AG10803 (cell line): ENCODE data around the gene CLEC16A.
A peak's percentile ranks its signal among the peaks of the same experiment; 100 is the strongest.

Source experiments
- DNase-seq: peaks from one replicate; pipeline ENCODE4 v3.0.0; 2010; ENCODE audit warnings: low read depth
- H3K4me3 ChIP-seq: 2 replicates; pipeline ENCODE4 v1.5.1; 2011; ENCODE audit warnings: mild to moderate bottlenecking, low read length, control low read depth
- TF ChIP-seq, protein P1 (sequence below): conservative IDR thresholded peaks from 2 replicates; pipeline ENCODE4 v1.5.1; 2011; ENCODE audit warnings: mild to moderate bottlenecking, low read length, control low read depth, inconsistent platforms

The CLEC16A gene

GRCh38 chr16:11106726-11107125 is 162.4 kb downstream of the CLEC16A start:
- no peak for DNase-seq
- no peak overlapping the region for H3K4me3 ChIP-seq
- TF ChIP-seq, protein P1, sequence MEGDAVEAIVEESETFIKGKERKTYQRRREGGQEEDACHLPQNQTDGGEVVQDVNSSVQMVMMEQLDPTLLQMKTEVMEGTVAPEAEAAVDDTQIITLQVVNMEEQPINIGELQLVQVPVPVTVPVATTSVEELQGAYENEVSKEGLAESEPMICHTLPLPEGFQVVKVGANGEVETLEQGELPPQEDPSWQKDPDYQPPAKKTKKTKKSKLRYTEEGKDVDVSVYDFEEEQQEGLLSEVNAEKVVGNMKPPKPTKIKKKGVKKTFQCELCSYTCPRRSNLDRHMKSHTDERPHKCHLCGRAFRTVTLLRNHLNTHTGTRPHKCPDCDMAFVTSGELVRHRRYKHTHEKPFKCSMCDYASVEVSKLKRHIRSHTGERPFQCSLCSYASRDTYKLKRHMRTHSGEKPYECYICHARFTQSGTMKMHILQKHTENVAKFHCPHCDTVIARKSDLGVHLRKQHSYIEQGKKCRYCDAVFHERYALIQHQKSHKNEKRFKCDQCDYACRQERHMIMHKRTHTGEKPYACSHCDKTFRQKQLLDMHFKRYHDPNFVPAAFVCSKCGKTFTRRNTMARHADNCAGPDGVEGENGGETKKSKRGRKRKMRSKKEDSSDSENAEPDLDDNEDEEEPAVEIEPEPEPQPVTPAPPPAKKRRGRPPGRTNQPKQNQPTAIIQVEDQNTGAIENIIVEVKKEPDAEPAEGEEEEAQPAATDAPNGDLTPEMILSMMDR: no peak

DNA sequence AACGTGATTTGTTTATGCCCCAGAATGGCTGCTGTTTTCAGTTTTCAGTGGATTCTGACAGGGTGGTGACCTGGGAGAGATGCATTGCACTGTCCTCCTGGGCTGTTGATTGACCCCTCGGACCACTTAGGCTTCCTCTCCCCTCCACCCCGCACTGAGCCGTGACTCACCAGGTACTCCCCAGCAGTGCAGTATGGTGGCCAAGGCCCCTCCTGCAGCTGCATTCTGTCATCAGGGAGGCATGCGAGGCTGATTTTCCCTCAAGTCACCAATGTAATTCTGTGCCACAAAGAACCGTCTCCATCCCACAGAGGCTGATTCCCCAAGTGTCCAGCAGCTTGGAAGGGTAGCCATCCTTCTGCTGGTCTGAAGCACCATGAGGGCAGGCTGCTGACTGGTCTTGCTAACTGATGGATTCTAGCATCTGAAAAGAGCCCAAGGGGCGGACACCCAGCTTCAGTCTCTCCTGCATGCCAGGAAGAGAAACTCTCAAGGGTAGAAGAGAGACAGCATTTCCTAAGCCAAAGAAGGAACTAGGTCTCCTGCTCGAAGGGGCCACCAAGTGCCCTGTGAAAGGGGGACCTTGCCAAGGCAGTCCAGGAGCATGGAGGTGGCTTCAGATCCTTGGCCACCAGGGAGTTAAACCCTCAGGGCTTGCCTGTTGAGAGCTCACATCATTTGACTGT is 163.6 kb downstream of the CLEC16A start:
- TF ChIP-seq, protein P1: no peak
- H3K4me3 ChIP-seq: no peak overlapping the region
- peak; percentile 42 for DNase-seq

- DNase-seq: no peak
- no peak overlapping the region for H3K4me3 ChIP-seq
- TF ChIP-seq, protein P1: no peak
Observed at GRCh38 chr16:11108466-11108805, 164.1 kb downstream of the CLEC16A start.

GRCh38 chr16:11109566-11109965 is 165.2 kb downstream of the CLEC16A start:
- no peak for DNase-seq
- H3K4me3 ChIP-seq: no peak overlapping the region
- TF ChIP-seq, protein P1: no peak

DNA sequence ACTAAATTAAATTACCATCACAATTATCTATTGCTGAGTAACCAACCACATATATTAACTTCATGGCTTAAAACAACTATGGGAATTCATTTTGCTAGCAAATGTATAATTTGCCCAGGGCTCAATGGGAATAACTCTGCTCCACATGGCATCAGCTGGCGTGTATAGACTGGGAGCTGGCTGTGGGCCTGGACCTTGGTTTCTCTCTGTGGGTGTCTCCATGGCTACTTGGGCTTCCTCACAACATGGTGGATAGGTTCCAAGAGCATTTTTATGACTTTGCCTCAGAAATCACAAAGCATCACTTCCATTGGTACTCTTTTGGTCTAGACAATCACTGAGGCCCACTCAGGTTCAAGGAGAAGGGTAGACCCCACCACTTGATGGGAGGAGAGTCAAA is 166.8 kb downstream of the CLEC16A start:
- no peak for DNase-seq
- TF ChIP-seq, protein P1: no peak
- H3K4me3 ChIP-seq: no peak overlapping the region

- H3K4me3 ChIP-seq: no peak overlapping the region
- TF ChIP-seq, protein P1: no peak
- DNase-seq: no peak
Observed at GRCh38 chr16:11111856-11112634, 167.7 kb downstream of the CLEC16A start.

- TF ChIP-seq, protein P1: no peak
- DNase-seq: no peak
- H3K4me3 ChIP-seq: no peak overlapping the region
Observed at GRCh38 chr16:11112723-11113348, 168.5 kb downstream of the CLEC16A start.
